Stimulated activated CD4-positive, alpha-beta T cell treated with anti-CD3 and anti-CD28 coated beads, Interleukin-15, amount 100 ng/mL, for 1 hour (primary cell): Measurements from ENCODE around the gene CCDC34.
"Not testable (repeated sequence)": the region's sequence is repeated elsewhere in the genome, so short reads cannot be mapped to it uniquely, and the experiment has no call there.

ENCODE experiments used
- DNase-seq, 2 donors: peaks; one replicate each; pipeline ENCODE4 v3.0.0-alpha.2; 2020; ENCODE audit warnings: low read depth in 1 of 2, low spot score in 1 of 2

Gene CCDC34

DNA sequence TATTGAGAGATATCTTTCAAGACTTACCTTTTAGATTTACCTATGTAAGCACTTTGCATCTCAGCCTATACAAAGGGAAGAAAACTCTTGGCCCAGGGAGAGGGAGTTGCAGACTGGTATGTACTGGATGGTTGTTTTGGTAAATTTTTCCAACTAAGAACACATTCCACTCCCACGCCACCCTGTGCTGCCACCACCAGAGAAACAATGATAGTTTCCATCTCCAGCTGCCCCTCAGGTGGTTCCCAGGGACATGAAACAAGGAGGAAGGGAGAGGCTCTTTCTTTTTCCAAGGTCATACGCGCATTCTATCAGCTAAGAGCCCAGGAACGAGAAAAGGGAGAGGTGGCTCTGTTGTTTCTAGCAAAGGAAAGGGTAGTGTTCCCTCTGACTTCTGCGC, 34.4 kb downstream of the CCDC34 start:
- DNase-seq = no peak

DNA sequence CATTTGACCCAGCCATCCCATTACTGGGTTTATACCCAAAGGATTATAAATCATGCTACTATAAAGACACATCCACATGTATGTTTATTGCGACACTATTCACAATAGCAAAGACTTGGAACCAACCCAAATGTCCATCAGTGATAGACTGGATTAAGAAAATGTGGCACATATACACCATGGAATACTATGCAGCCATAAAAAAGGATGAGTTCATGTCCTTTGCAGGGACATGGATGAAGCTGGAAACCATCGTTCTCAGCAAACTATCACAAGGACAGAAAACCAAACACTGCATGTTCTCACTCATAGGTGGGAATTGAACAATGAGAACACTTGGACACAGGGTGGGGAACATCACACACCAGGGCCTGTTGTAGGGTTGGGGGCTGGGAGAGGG, 36.0 kb downstream of the CCDC34 start:
- not testable (repeated sequence) for DNase-seq

DNA sequence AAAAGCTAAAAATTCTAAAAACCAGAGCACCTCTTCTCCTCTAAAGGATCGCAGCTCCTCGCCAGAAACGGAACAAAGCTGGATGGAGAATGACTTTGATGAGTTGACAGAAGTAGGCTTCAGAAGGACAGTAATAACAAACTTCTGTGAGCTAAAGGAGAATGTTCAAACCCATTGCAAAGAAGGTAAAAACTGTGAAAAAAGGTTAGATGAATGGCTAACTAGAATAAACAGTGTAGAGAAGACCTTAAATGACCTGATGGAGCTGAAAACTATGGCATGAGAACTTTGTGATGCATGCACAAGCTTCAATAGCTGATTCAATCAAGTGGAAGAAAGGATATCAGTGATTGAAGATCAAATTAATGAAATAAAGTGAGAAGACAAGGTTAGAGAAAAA, 40.8 kb downstream of the CCDC34 start:
- DNase-seq = not testable (repeated sequence)

DNA sequence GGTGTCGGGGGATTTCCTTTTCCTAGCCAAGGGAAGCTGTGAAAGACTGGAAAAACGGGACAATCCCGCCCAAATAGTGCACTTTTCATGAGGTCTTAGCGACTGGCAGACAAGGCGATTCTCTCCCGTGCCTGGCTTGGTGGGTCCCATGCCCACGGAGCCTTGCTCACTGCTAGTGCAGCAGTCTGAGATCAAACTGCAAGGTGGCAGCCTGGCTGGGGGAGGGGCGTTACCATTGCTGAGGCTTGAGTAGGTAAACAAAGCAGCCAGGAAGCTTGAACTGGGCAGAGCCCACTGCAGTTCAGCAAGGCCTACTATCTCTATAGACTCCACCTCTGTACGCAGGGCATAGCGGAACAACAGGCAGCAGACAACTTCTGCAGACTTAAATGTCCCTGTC, 41.7 kb downstream of the CCDC34 start:
- DNase-seq = not testable (repeated sequence)

DNA sequence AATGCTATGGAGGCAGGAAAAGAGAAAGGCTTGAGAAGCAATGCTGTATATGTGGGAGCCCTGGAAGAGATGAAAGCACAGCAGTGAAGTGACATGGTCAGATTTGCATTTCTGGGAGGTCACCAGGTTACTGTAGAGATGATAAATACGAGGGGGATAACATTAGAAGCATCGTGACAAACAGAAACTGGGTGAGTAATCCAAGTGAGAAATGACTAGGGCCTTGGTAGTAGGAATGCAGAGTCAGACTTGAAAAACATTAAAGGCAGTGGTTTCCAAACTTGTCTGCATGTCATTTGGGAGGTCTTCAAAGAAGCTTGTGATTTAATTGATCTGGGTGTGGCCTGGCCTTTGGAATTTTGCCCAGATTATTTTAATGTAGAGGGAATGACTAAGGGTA, 43.9 kb downstream of the CCDC34 start:
- DNase-seq = no peak

DNA sequence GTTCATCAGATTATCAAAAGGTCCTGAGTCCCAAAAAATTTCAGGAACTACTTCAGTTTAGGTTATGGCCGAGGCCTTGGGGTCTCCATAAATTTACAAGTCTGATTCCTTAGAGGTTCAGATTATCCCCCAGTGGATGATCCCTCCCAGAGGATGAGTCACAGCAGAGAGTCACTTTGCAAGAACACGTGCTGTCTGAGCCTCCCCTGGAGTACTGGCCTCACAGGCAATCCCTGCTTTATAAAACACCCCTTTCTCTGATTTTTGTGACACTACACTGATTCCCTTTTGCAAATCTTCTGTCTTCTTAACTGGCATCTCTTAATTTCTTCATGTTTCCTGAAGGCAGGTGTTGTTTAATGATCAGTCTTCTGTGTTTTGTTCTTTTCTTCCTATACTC, 45.3 kb downstream of the CCDC34 start:
- DNase-seq = no peak

DNA sequence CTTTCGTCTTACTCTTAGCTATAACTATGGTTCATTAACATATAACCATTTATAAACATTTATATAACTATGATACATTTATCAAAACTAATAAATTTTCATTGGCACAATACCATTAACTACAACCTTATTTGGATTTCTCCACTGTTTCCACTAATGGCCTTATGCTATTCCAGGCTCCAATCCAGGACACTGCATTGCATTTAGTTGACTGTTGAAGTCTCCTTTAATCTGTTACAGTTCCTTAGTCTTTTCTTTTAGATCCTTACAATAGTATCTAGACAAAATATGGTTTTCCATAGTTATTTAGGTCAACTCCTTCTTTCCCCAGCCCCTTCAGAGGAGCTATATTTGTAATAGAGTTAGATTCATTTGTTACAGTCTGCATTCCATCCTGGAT, 47.2 kb downstream of the CCDC34 start:
- DNase-seq = no peak

DNA sequence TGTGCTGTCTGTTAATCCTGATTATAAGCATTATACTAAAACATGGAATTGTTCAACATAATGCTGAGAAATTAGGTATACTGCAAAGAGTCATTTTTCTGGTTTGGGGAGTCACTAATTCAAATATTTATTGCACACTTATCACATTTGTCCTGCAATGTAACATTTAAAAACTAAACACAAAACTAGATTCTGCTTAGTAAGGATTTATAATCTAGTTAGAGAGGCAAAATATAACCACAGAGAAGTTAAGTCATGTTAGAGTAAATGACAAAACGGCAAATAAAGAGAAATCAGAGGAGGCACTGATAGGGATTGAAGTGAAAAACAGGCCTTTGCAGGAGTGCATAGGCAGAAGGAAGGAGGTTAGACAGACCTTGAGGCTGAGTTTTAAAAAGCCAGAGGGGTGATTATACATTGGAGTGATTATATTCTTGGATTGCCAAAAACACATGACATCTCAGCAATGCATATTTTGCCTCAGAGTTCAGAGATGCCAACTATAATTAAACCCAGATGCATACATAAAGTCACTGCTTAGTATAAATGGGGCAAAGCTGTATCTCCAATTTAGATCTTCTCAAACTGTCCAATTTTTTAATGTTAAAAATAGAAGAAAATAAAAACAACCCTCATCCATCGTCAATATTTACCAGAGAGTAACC, 49.7 kb downstream of the CCDC34 start:
- DNase-seq = no peak

DNA sequence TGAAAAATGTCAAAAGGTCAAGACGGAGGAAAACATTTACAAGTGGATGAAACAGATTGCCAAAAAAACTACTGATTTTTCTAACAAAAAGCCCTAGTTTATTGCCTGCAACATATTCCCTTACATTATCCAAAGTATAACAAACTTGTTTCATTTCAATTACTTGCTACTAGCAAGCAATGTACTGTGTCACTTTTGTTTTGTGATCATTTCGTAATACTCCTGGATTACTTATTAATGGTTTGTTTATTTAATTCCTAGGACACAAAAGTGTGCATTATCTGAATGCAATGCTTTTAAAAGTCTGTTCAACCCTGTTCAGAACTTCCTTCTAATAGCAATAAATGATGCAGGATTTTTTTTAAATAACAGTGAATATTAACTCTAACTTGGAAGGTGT, 50.9 kb downstream of the CCDC34 start:
- no peak for DNase-seq

DNA sequence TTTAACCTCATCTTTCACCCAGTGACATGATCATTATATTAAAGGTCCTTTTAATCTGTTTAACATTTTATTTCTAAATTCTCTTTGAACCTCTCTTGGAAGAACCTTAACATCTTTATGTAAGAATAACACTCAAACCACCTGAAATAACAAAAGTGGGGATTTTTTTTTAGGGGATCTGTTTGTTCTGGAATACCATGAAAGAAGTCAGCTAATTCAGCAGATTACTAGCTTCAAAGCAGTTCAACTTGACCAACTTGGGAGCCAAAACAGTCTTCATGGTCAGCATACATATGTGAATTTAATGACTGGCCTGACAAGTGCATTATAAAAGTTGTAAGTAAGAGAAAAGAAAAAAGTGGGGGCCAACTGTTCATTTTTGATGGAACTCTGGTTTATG, 52.3 kb downstream of the CCDC34 start:
- no peak for DNase-seq

DNA sequence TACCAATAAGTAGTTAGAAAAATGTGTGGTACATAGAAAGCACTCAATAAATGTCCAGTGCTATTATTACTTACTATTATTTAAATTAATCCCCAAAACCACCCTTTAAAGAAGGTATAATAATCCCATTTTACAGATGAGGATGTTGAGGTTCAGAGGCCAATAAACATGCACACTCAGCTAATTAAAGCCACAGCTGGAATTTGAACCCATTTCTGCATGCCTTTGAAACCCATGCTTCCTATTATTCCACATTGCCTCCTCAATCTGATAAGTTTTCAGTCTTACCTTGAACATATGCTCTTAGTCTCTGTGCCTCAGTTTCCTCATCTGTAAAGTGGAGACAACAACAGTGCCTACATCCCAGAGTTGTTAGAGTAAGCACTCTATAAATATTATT, 52.8 kb downstream of the CCDC34 start:
- DNase-seq = no peak

DNA sequence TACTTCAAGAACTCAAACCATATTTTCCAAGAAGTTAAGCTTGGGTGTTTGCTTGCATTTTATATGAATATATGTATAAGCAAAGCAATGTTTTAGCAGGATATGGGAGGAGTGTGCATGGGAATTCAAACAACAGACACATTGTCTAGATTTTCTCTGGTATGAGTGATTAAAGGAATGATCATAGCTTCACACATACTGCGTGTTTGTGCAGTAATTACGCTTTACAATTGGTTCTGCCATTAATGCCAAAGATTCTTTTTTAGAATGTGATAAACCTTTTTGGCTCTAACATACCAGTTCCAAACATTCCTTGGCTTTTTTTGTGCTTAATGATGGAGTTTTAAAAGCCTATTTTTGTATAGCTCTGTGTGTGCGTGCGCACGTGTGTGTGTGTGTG, 54.0 kb downstream of the CCDC34 start:
- DNase-seq = no peak

DNA sequence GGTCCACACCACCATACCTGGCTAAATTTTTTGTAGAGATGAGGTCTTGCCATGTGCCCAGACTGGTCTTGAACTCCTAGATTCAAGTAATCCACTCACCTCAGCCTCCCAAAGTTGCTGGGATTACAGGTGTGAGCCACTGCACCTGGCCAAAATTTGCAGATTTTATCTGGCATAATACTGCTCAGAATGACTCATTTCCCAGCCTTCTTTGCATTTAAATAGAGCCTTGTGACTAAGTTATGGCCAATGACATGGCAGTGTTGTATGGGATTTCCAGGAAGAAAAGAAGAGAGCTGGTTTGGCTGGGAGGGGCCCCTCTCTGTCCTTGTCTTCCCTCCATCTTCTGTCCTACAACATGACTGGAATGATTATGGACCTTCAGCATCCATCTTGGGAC, 55.8 kb downstream of the CCDC34 start:
- no peak for DNase-seq

DNA sequence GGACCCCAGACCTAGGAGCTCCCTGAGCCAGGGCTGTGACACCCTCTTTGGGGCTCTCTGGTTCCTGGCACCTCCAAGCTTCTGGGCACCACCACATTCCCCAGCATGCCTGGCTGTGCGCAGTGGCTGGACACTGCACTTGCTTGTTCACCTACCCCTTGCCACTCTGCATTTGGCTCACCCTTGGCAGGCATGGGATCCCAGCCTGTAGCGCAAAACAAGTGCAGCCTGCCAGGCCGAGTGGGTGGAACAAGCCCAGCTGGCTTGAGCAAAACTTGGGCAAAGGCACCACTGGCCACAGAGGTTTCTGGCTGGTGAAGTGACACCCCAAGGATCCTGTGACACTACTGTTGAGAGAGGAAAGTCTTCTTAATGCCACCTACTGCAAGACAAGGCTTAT, 57.3 kb downstream of the CCDC34 start:
- no peak for DNase-seq

DNA sequence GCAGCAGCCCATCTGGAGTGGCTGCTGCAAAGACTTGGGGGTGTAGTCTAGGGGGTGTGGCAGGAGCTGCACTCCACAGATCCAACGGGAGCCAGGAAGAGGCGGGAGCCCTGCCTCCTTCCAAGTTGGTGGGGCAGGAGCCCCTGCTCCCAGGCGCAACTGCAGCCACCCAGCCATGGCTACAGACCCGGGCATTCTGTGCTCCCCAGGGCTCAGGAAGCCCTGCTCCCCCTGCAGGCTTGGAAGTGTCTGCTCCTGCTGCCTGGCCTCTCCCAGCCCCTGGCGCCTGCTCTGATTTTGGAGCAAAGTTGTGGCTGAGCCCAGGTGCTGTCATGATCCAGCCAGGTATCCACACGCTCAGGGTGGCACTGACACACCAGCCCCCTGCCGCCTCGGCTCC, 58.5 kb downstream of the CCDC34 start:
- DNase-seq = no peak

DNA sequence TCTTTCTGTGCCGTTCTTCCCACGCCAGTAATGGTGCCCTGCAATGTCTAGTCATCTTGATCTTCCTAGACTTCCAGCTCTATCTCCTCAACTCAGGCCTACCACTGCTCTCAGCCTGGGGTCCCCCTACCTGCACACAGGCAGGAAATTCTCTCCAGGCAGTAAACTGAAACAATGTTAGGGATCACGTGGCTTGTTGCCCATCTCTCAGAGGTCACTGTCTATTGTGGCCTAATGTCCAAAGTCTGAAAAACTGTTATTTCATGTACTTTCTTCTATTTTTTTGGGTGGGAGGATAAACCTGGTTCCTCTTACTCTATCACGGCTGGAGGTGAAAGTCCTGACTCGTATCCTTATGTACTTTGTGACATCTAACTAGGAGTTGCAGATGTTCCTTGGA, 59.1 kb downstream of the CCDC34 start:
- no peak for DNase-seq

DNA sequence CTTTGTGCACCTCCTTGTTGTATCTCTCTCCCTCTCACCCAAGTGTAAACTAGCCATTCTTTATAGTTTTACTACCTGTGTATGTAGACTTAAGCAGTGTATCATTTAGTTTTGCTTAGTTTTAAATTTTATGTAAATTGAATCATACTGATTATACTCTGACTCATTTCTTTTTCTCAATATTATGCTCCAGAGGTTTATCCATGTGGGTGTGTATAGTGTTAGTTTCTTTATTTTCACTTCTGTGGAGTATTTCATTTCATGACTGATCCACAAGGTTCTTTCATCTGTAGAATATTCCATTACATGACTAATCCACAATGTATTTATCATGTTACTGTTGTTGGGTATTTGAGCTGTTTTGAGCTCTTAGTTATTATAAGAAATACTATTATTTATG, 62.0 kb downstream of the CCDC34 start:
- no peak for DNase-seq

DNA sequence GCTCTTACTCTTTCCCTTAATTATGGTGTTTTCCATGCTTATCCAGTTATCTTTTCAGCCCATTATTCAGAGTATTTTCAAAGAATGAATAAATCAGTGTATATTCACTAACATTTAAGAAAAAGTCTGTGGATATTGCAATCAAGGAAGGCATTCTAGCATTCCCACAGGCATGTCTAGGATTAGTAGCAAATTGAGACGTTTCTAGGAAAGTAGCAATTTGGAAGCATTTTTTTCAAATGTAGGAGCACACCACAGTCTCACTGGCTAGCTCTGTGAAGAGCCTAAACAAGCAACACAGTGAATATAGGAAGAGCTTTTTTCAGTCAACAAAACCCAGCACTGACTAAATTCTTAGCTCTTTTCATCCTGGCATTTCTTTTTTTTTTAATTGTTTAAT, 65.4 kb downstream of the CCDC34 start:
- DNase-seq = no peak

DNA sequence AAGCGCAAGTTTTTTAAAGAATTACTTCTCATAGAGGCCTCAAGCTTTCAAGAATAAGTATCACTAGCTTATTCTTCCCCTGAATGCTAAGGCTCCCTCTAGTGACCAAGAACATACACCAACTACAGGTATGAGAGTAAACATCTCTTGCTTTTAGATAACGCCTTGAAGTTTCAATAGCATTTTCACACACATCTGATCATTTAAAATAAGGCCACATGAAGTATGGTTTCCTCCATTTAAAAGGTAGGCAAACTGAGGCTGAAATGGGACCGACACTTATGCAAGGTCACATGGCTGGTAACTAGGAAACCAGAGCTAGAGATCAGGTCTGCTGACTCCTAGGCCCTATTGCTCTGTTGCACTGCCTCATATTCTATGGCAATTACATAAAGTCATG, 66.5 kb downstream of the CCDC34 start:
- no peak for DNase-seq

DNA sequence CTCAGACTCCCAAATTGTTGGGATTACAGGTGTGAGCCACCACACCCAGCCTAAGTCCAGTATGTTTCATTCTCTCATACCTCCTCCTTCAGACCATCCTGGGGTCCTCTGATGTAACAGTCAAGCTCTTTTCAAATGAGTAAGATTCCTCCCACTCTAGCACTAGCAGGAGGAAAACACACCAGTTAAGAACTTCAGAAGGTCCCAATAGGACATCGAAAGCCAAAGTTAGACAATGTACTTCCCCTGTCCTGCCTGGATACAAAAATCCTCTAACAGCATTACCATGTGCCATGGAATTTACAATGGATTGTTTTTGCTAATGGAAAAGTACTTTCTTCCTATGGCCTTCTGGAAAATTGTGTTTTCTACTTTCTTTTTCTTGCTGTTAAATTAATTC, 67.1 kb downstream of the CCDC34 start:
- DNase-seq = no peak

DNA sequence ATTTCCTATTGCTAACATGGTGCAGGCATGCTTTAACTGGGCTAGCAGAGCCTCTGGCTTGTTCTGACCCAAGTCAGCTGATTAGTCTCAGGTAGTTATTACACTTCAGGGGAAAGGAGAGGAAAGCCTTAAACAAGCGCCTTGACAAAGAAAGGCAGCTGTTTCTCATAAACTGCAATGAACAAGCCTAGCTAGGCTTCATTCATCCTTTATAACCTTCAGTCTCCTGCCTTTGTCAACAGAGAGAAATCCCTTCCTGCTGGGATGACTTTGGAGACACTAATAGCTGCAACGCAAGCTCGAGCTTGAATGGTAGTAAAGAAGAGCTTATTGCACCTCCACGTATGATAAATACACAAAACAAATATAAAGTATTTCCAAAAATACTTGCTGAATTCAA, 68.4 kb downstream of the CCDC34 start:
- DNase-seq = no peak

DNA sequence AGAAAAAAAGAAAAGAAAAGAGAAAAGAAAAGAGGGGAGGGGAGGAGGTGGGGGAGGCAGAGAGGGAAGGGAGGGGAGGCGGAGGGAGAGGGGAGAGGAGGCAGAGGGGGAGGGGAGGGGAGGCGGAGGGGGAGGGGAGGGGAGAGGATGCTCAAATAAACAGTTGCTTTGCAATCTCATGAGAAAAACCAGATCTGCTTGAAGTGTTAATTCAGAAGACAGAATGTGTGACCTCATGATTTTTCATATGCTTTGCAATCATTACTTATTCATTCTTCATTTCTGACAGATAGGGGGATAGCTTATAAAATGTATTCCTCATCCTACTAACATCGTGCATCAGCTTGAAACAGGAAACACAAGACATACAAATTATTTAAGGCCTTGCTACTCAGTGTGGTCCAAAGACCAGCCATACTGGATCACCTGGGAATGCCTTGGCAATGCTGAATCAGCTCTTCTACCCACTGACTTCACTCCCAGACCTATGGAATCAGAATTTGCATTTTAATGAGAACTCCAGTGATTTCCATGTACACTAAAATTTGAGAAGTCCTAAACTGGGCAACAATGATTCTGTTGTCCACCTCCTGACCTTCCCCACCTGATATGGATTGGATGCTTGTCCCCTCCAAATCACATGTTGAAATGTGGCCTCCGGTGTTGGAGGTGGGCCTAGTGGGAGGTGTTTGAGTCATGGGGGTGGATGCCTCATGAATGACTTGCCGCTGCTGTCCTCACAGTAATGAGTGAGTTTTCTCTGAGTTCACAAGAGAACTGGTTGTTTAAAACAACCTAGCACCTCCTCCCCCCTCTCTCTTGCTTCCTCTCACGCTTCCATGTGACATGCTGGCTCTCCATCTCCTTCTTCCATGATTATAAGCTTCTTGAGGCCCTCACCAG, 69.2 kb downstream of the CCDC34 start:
- no peak for DNase-seq

DNA sequence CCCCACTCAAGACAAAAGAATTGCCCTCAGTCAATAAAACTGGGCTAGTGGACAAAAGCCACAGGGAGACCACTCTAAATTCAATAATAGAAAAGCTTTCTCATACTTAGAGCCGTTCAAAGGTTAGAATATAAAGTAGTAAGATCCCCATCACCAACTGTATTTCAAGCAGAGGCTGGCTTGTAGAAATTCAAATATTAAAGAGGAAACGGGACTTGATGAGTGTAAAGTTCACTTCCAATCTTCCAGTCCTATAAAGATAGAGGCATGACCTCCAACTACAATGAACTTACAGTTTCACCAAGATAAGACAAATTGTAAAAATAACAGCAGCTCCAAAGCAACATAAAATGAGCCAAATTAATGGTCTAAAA, 70.4 kb downstream of the CCDC34 start:
- no peak for DNase-seq
